Putamen (tissue), 1 donor: ENCODE data around the gene C1S.
"Not testable (repeated sequence)": the region's sequence is repeated elsewhere in the genome, so short reads cannot be mapped to it uniquely, and the experiment has no call there.

ENCODE experiments used
- DNase-seq: peaks from one replicate; pipeline ENCODE4 v3.0.0-alpha.2; 2016; ENCODE audit warnings: low spot score

Gene C1S

DNA sequence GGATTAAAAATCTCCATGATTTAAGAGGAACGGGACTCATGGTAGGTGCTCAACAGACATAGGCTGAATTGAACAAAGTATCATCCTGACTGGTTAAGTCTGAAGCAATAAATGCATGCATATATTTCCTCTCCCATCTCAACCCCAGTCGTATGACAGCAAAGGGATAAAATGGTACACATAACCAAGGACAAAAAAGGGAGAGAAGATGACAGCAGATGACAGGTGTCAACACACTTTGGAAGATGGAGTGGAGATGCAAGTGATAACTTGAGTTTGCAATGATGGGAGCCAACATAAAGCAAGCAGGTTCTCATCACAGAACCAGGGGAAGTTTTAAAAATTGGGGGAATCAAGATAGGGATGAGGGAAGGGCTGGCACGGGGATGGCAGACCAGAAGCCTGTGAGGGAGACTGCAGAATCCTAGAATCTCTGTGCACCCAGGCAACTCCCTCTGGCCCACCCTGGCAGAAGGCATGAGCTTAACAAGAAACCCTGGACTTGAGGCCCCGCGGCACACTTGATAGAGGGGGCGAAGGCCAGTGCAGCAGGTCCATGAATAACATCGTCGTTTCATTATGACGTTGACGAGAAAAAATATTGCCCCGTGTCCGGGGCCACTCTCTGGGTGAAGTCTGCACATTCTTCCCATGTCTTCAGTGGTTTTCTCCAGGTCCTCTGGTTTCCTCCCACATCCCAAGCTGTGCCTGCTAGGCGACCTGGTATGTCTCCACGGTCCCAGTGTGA lies 43.5 kb downstream of the C1S start:
- DNase-seq: no peak

DNA sequence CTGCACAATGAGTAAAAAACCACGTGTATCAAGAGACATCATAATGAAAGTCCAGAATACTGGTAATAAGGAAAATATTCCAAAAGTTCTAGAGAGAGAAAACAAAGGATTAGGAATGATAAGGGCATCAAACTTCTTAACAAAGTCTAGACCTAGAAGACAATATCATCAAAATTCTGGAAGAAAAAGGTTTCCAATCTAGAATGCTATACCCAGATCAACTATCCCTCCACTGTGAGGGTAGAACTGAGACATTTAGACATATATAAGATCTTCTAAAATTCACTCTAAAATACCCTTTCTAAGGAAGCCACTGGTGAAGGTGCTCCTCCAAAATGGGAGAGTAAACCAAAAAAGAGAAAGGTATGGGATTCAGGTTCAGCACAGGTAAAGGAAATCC lies 45.6 kb downstream of the C1S start:
- DNase-seq: no peak

DNA sequence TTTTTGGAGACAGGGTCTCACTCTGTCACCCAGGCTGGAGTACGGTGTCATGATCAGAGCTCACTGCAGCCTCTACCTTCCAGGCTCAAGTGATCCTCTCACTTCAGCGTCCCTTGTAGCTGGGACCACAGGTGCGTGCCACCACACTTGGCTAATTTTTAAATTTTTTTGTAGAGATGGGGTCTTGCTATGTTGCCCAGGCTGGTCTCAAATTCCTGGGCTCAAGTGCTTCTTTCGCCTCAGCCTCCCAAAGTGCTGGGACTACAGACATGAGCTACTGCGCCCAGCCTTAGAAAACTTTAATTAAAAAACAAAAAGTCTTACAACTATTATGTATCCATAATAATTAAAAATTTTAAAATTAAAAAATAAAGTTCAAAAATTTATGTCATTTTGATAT lies 46.7 kb downstream of the C1S start:
- DNase-seq: not testable (repeated sequence)

DNA sequence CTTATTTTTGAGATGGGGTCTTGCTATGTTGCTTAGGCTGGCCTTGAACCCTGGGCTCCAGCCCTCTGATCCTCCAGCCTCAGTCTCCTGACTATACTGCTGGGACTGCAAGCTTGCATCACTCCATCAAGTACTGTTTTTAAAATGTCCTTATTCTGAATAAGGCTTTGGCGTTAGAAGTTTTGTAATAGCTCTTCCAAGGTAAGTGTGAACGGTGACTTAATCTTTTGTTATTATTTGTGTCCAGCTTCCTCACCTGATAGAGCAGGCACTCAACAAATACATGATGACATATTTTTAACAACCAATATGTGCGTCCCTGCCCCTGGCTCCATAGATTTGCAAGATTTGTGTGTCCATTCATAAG lies 47.1 kb downstream of the C1S start:
- DNase-seq: no peak

DNA sequence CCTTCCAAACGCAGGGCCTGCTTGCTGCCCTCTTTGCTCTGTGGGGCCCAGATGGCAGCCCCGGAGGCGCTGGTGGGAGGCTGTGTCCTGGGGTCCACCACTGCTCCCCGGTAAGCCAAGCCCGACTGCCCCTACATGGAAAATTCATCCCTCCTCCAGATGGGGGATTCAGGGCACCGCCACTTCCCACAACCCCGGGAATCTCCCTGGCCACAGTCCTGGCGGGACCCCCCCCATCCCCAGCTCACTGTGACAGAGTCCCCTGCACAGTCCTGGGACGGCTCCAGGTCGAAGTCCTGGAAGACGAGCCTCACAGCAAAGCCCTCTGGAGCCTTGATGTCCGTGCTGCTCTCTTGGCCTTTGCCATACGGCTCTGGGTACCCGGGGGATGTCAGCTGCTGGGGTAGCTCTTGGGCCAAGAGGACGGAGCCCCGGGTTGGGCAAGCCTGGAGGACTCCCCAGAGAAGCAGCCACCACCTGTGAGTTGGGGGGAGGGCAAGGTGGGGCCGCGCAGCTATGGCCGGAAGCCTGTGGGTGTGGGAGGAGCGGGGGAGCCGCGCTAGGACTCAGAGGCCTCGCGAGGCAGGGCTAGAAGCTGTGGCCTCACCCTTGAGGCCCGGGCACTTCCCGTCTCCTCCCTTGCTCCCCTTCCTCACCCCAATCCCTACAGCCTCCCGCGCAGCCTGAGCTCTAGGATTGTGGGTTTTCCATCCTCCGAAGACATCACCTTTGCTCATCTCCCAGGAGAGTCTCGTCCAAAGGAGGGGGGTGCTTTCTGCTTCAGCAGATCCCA lies 47.7 kb downstream of the C1S start:
- DNase-seq: no peak

DNA sequence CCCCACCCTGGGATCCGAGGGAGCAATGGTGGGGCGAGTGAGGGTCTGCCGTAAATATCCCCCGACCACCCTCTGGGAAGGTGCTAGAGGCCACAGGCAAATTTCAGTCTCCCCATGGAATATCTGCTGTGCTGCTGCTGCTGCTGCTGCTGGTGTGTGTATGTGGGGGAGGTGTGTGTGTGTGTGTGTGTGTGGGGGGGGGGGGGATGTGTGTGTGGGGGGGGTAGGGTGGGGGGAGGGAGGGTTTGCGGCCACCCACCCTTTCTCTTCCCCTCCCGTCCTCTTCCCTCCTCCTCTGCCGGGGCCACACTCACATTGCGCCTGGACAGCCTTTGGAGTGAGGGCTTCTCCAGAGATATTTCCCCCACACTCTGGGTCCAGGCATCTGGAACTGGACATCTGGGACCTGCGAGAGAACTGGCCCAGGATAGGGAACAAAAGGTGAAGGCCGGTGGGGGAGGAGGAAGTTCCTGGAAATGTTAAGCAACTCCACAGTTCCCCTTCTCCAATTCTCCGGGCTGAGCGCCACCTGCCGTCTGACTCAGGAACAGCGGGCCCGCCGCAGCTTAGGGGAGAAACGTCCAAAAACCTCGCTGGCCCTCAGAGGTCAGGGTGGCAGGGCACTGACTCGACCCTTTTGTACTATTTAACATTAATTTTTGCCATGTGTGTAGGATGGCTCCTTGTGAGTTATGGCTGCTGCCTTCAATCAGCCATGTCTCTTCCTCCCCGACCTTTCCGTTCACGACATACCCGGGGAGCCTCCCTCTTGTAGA lies 48.5 kb downstream of the C1S start, which contains the start of gene C1RL:
Gene C1RL, minus strand, starts transcription at position 419 of the 776 bp plus-strand sequence. Its CDS starts 34 bp downstream, at position 385.
- peak; percentile 62 for DNase-seq

DNA sequence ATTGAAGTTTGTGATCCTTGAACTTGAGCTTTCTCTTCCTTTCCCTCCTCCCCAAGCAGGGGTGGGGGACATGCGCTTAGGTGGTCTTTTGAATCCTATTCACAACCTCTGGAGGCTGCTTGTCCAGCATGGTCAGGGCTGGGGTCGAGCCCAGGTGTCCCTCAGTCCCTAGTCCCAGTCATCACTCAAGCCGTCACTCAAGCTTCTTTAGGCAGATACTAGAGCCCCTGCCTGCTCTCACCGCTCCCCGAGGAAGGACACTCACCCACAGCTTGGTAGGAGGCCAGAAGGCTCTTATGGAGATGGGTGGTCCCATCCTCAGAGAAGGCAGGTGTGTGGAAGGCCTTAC lies 49.0 kb downstream of the C1S start:
- DNase-seq: no peak

DNA sequence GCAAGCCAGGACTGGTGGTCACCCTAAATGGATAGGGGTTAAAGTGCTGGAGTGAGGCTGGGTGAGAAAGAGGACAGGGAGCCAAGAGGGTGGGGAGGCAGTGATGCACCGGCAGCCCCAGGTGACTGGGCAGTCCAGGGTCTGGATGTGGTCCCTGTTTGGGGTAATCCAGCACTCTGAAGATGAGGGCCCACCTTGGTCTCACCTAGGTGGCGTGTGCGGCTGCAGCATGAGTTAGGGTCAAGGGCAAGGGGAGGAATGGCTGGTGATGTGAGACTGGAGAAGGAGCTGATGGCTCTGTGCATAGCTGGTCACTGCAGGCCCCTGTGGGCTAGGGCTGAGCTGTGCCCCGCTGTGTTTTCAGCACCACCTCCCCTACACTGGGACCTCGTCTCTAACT lies 50.1 kb downstream of the C1S start:
- no peak for DNase-seq

DNA sequence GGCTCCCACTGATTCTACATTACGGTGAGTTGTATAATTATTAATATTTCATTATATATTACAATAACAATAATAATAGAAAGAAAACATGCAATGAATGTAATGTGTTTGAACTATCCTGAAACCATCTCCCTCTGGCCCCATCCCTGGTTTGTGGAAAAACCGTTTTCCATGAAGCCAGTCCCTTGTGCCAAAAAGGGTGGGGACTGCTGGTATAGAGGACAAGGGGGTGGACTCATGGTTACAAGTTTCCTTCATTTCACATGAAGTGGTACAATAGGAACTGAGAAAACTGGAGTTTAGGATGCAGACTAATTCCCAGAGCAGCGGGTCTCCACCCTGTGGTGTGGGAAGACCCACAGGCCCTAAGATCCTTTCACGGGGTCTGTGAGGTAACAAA lies 51.5 kb downstream of the C1S start:
- DNase-seq: no peak

DNA sequence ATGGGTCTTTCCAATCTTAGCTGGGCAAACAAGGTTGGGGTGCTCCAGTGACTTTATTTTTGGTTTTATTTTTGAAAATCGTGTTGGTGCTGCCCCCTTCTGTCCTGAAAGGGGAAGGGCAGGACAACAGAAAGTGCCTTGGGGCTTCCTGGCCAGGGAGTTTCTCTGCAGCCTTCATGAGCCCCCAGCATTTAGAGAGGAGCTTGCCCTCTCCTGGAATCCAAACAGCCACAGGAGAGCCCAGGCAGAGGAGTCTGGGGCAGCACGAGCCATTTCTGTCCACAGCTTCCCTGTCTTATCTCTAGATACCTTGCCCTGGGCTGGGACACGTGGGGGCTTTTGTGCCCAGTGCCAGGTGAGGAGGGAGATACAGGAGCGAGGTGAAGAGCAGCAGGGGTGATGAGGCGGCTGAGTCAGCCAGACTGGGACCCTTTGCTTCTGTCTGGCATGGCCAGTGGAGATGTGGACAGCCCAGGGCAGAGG lies 52.9 kb downstream of the C1S start:
- no peak for DNase-seq

DNA sequence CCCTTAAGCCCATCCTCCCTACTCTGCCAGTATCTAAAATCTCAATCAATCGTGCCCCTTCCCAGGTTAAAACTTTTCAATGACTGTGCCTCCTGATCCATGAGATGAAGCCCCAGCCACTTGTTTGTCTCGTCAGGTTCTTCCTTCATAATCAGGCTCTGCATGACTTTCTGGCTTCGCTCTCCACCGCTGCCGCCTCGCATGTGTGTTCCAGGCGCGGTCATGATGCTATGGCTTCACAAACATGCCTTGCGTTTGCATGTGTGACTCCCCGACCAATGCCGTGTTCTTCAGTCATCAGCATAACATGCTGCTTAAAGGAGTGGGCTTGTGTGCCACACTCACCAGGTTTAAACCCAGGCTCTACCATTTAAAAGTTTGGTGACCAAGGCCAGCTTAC lies 53.5 kb downstream of the C1S start:
- DNase-seq: no peak

DNA sequence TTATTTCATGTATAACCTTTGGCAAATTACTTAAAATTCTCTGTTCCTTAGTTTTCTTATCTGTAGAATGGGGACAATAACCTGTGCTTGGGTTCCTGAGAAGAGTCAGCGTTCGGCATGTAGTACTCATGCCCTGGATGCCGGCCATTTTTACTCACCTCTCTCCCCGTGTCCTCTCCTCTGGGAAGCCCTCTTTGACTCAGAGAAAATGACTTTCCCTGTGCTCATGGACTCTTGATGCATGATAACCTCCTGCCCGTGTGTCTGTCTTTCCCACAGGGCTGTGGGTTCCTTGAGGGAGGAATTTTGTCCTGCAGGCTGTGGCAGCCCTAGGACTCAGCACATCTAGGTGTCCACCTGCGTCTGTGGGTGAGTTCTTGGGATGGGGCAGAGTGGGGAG lies 54.3 kb downstream of the C1S start:
- no peak for DNase-seq

DNA sequence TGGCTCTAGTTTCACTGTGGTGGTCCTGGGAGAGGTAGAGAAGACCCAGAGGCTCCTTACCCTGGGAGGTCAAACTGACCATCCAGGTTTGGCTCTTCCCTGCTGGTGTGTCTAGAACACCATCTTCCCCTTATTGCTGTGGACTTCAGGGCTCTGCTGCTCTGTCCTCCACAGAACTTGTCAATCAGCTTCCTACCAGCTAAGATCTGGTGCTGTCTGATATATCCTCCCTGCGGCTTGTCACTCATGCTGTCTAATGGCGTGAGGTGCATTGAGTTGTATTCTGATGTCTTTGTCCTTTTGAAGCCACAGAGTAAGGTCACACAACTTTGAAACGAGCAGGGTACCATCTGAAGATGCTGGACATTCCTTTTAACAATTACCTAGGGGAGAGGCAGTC lies 55.7 kb downstream of the C1S start:
- no peak for DNase-seq

DNA sequence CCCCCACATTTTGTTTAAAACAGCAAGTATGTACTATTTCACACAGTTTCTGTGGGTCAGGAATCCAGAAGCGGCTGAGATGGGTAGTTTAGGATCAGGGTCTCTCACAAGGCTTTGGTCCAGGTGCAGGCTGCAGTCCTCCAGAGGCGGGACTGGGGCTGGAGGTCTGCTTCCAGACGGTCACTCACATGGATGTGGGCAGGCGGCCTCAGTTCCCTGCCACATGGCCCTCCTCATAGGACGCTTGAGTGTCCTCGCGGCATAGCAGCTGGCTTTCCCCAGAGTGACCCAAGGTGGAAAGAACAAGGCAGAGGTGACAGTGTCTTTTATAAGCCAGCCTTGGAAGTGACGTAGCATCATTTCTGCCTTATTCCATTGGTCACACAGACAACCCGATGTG lies 56.4 kb downstream of the C1S start:
- no peak for DNase-seq

DNA sequence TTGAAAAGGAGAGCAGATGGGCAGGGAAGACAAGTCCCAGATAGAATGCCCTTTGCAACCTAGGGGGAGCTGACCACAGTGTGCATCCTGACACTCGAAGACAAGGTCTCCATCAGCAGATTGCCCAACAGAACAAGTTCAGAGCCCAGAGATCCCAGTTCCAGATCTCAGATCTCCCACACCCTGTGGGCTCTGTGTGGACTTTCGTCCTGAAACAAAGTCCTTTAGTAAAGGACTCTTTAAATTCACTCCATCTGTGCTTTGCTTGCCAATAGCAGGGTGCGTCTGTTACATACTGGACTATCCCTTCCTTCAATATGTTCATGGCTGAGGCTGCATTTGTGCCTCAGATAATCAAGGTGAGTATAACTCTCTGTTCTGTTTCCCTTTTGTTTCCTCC lies 57.2 kb downstream of the C1S start:
- DNase-seq: no peak

DNA sequence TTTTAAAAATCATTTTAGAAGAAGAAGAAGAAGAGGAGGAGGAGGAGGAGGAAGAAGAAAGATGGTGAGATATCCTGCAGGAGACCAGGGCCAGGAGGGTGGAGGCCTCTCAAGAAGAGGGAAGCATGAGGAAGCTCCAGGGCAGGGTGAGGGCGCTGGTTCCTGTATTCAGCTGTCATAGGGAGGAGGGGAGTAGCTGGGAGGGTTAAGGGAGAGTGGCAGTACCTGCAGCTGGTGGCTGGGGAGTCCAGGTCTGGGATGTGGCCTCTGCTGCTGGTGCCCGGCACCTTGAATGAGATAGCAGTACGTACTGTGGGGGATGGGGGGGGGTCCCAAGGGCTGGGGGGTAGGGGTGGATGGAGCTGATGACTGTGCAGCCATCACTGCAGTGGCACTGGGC lies 58.4 kb downstream of the C1S start:
- no peak for DNase-seq

DNA sequence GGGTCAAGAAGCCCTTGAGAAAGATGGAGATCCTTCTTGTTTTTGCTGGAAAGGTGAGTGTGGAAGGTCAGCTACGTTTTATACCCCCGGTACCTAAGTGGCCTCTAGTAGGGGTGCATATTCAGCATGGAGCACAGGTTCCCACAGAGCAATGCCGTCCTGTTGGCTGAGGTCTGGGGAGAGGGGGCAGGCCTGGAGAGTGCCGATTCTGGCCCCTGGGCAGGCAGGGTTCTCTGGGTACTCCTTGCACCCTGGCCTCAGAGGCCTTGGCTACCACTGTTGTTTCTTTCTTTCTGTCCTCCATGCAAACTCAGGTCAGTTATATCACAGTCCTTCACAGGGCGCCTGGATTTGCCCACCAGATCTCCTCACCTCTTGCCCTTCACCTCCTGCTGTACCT lies 59.6 kb downstream of the C1S start:
- DNase-seq: no peak
